GDM1 (cell line): ENCODE data around the gene ERC1.
"Not testable (repeated sequence)": the region's sequence is repeated elsewhere in the genome, so short reads cannot be mapped to it uniquely, and the experiment has no call there.

Source experiments
- DNase-seq: peaks from one replicate; lab custom pipeline; 2025; lab: John Stamatoyannopoulos, UW

The ERC1 gene

GRCh38 chr12:1122786-1123185 lies 131.8 kb downstream of the ERC1 start:
- no peak for DNase-seq

- DNase-seq = no peak
Measured at GRCh38 chr12:1126091-1126490, 135.1 kb downstream of the ERC1 start.

DNA sequence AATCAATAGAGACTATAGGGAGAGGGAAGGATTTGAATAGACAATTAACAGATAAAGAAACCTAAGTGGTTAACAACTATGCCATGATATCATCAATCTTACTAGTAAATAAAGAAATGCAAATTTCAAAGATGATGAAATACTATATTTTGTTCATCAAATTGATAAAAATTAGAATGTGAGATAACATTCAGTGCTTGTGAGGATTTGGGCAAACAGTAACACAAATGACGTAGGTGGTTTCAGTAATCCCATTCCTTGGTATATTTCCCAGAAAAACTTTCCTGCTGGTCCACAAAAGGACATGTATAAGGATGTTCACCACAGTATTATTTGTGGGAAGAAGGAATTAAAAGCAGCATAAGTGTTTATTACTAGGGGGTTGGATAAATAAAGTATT lies 136.0 kb downstream of the ERC1 start:
- DNase-seq = no peak

DNA sequence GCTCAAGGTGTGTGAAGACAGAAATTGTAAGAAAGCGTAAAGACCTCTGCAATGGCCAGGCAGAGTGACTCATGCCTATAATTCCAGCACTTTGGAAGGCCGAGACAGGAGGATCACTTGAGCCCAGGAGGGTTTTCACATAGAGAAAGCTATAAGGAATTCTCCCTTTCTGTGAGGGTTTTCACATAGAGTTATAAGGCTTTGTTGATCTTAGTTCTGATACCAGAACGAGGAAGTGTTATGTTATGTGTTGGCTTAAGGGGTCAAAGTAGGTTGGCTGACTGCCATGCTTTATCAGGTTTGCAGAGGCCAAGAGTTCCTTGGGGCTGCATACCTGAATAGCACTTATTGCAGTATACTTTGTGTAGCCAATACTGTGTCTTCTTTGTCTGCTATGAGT lies 139.1 kb downstream of the ERC1 start:
- DNase-seq = no peak

- no peak for DNase-seq
Measured at GRCh38 chr12:1130571-1130970, 139.5 kb downstream of the ERC1 start.

DNA sequence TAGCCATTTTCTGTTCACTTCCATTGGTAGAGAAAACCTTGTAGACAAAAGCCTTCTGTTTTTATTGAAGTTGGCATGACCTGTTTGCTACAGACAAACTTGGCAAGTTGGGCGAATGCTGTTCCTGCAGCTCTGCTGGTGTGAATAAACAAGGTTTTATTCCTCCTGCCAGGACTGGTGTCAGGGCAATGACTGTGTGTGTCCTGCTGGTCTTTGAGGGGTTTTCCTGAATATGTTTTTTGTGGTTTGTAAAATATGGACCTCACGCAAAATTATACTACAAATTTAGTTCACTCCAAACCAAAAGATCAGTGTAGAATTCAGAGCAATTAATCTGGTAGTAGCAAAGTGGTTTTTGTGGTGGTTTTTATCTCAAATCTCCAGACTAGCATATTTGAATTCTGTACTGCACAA lies 140.8 kb downstream of the ERC1 start:
- no peak for DNase-seq

DNA sequence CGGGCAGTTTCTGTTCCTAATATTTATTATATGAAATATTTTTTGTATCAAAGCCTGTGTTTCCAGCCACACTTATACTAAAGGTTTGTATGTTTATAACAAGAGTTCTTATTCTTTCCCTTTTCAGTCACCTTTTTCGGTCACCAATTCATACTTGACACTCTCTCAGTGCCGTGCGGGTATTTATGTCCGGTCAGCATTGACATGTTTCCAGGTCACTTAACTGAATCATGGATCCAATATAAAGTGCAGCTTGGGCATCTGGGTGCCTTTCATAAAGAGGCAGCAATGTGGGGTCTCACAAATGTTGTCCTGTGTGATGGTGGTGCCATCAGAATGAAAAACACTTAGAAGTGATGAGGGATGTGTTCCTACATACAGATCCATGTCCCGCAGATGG lies 141.3 kb downstream of the ERC1 start:
- DNase-seq = no peak

DNA sequence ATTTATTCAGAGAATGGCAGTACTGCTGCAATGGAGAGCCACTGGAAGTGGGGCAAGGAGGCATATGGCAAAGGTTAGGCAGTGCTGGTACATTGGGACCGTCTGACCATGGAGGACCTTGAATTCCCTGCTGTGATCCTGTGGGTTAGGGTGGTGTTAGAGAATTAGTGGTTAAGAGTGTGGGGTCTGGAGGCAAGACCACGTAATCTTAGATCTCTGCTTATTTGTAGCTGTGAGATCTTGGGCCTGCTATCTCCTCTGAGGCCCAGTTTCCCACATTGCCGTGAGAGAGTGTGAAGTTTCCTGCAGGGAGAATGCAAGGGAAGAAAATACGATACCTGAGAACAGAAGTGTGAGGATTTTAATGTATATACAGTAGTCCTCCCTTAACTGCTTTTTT lies 147.7 kb downstream of the ERC1 start:
- DNase-seq = no peak

DNA sequence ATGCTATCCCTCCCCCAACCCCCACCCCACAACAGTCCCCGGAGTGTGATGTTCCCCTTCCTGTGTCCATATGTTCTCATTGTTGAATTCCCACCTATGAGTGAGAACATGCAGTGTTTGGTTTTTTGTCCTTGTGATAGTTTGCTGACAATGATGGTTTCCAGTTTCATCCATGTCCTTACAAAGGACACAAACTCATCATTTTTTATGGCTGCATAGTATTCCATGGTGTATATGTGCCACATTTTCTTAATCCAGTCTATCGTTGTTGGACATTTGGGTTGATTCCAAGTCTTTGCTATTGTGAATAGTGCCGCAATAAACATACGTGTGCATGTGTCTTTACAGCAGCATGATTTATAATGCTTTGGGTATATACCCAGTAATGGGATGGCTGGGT lies 155.7 kb downstream of the ERC1 start:
- DNase-seq = not testable (repeated sequence)

DNA sequence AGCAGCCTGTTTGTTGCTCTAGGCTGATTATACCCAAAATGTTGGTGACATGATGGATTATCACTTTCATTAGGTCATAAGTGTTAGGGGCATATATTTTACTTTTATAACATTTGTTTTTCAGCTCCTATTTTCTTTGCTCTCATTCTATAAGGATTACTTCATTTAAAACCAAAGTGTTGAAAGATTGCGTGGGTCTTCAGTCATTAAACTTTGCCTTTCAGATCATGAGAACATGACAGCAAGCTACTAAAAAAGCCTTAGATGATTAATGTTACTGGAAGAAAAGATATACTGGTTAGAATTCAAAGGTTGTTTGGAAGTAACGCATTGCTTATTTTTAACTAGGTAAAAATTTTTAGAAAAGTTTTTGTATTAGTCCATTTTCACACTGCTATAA lies 156.8 kb downstream of the ERC1 start:
- no peak for DNase-seq

GRCh38 chr12:1157046-1157445 lies 166.0 kb downstream of the ERC1 start:
- no peak for DNase-seq

- DNase-seq = no peak
Measured at GRCh38 chr12:1161197-1161596, 170.2 kb downstream of the ERC1 start.

DNA sequence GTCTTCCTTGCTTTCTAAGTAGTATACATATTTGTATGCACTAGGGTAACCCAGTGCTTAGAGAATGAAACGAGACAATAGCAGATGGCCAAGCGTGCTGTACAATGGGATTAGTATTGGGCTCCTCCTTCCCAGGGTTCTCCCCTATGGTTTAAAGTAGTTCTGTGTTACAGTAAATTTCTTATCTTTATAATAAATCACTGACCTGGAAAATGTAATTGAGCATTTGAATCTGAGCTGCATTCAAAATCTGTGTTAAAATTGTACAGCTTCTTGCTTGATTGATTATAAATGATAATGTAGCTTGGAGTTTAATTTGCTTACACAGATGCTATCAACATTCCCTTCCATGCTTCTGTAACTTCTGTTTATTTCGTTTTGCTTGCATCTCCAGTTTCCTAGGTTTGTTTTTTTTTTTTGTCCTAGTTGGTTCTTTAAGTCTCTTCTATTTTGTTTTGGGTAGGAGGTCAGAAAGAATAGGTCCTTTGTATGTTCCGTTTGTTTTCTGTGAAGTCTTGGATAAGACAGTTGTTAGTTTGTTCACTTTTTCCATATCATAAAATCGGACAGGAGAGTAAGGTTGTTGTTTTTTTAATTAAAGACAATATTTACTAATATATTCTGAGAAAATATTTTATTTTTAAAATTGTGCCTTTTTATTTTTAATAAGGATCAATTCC lies 171.2 kb downstream of the ERC1 start:
- no peak for DNase-seq

- no peak for DNase-seq
Measured at GRCh38 chr12:1167784-1168183, 176.8 kb downstream of the ERC1 start.

GRCh38 chr12:1170411-1170810 lies 179.4 kb downstream of the ERC1 start:
- no peak for DNase-seq

DNA sequence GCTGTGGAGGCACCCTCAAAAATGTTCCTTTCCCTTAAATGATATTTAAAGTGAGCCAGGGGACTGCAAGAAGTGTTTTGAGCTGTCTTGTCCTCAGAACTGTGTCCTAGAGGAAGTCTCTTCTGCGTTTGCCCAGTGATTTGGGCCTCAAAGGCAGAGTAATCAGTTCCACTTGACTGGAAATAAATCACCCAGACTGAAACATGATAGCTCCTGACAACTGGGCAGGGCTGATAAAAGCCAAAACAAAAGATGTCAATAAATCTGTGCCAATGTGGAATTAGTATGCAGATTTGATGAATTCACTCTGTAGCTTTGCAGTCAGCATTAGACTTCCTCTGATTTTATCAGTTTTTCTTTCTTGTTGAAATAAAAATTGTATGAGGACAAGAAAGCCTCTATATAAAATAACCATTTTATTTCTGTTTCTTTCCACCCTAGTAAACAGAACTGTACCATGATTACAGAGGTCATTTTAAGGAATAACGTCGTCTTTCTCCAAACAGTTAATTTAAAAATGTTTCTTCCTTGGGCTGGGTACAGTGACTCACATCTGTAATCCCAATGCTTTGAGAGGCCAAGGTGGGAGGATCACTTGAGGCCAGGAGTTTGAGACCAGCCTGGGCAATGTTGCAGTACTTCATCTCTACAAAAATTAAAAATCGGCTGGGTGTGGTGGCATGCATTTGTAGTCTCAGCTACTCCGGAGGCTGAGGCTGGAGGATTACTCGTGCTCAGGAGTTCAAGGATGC lies 180.8 kb downstream of the ERC1 start:
- no peak for DNase-seq

DNA sequence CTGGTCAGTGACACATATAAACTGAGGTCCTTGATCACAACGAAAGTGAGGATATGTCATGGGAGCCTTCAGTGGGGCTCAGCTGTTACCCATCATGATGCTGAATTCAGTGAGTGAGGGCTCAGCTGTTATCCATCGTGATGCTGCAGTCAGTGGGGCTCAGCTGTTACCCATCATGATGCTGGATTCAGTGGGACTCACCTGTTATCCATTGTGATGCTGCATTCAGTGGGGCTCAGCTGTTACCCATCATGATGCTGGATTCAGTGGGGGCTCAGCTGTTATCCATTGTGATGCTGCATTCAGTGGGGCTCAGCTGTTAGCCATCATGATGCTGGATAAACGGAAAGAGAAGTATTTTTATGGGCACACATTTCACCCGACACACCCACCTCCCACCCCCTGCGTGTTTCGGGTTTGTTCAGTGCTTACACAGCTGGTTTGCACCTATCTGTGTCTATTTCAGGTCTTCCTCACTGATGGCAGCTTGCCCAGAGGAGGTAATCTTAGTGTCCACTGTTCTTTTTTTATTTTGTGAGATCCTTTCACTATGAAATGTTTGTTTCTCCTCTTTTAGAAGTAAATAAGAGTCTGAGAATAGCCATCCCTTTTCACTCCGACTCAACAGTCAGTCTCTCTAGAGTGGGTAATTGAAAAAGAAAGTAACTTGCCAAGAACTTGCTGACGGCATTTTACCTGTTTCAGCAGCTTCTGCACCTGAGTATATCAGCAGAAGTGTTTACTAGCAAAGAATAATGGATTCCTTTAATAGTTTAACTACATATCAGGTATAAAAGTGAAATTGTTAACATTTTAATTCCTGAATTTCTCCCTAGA lies 183.0 kb downstream of the ERC1 start:
- DNase-seq = no peak

GRCh38 chr12:1174659-1175058 lies 183.6 kb downstream of the ERC1 start:
- no peak for DNase-seq

DNA sequence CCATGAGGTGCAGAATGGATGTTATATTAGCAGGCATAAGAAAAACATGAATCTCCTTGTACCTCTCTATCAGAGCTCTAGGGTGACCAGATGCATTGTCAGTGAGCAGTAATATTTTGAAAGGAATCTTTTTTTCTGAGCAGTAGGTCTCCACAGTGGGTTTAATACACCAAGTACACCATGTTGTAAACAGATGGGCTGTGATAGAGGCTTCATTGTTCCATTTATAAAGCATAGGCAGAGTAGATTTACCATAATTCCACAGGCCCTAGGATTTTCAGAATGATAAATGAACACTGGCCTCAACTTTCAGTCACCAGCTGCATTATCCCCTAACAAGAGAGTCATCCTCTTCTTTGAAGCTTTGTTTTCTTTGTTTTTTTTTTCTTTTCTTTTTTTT lies 185.2 kb downstream of the ERC1 start:
- DNase-seq = no peak

GRCh38 chr12:1179128-1179527 lies 188.1 kb downstream of the ERC1 start:
- DNase-seq = no peak

DNA sequence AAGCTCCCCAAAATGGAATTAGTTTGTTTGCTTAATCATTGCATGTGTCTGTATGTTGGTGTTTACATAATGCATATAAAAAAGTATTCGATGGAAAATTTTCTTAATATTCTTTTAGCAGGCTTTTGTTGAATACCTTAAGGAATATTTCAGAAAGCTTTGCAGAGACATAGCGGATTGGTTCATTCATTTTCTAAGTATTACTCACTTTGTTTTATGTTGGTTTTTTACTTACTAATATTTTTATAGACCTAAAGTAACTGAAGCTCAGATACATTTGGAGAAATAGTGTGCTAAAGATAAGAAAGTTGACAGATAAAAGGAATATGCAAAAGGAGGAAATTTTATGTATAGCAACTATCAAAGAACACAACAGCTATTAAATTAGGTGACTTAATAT lies 191.0 kb downstream of the ERC1 start:
- no peak for DNase-seq

- no peak for DNase-seq
Measured at GRCh38 chr12:1184402-1184801, 193.4 kb downstream of the ERC1 start.
